NK-92 treated with Interleukin-12 subunit alpha and Interleukin-12 subunit beta, amount 100 ng/mL, for 24 hours (cell line): Measurements from ENCODE around the gene TMEM14A.
A peak's percentile ranks its signal among the peaks of the same experiment; 100 is the strongest.
"Not testable (repeated sequence)": the region's sequence is repeated elsewhere in the genome, so short reads cannot be mapped to it uniquely, and the experiment has no call there.

Experiments
- DNase-seq: peaks from one replicate; lab custom pipeline; 2025; lab: John Stamatoyannopoulos, UW

The TMEM14A gene, protein sequence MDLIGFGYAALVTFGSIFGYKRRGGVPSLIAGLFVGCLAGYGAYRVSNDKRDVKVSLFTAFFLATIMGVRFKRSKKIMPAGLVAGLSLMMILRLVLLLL

DNA sequence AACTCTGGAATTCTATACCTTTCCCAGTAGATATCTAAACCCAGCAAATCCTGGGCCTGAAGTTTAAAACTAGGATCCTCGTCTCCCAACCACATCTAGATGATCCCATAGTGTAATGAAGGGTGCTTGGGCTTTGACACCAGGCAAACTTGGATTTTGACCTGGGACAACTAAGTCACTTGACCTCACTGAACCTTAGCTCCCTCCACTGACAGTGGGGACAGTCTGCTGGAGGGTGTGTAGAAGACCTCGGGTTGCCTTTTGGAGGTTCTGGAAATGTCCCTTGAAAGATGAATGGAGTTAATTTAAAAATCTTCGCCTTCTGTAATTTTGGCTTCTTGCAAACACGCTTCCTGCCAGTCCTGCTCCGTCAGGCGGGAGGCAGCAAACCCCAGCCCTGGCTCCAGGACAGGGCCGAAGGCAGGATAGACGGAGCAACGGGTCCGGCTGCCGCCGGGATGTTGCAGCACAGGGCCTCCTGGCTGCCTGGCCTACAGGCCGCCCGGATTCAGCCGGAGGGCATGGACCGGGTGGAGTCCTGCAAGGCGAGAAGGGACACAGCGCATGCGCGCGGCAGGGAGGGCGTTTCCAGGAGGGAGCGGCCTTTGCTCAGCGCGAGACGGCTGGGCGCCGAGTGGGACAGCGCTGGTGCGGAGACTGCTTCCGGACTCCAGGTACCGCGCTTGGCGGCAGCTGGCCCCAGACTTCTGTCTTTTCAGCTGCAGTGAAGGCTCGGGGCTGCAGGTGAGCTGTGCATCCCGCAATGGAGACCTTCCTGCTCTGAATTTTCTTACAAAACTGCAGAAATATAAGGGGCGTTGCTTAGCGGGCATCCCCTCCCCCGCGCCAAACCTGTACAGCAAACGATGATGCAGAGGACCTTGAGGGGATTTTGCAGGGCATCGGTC, at the start of gene TMEM14A:
Gene TMEM14A (plus strand): TSS at position 612 of the 908 bp plus-strand sequence. CDS start 5,990 bp downstream, outside the sequence.
- DNase-seq = peak; percentile 88

DNA sequence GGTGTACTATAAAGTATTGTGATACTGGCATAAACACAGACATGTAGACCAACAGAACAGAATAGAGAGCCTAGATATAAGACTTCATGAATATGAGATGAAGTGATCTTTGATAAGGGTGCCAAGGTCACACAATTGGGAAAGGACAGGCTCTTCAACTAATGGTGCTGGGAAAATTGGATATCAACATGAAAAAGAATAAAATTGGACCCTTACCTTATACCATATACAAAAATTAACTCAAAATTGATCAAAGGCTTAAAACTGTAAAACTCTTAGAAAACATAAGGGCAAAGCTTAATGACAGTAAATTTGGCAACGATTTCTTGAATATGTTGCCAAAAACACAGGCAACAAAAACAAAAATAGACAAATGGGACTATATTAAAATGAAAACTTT, 49.3 kb upstream of the TMEM14A start:
- no peak for DNase-seq

DNA sequence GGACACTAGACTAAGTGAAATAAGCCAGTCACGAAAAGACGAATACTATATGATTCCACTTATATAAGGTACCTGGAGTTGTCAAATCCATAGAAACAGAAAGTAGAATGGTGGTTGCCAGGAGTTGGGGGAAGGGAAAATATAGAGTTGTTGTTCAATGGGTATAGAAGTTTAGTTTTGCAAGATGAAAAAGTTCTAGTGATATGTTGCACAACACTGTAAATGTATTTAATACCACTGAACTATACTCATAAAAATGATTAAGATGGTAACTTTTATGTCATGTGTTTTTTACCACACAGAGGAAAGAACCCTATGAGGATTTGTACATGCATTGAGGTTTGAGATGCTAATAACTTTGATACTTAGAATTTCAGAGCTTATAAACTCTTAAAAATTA, 48.1 kb upstream of the TMEM14A start:
- no peak for DNase-seq

DNA sequence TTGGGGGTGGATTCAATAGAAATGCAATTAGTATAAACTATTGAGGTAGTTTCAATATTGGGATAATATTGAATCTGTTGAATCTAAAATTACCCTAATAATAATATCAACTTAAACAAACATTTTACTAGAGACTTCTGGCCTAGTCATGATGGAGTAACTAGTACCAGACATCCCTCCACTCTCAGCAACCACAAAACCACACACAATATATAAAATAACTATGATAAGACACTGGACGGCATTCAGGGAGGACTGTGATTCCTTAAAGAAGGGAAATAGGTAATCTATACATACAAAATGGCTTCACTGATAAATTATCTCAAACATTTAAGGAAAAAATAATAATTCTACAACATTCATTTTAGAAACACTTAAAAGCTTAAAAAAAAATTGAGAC, 38.9 kb upstream of the TMEM14A start:
- DNase-seq = no peak

DNA sequence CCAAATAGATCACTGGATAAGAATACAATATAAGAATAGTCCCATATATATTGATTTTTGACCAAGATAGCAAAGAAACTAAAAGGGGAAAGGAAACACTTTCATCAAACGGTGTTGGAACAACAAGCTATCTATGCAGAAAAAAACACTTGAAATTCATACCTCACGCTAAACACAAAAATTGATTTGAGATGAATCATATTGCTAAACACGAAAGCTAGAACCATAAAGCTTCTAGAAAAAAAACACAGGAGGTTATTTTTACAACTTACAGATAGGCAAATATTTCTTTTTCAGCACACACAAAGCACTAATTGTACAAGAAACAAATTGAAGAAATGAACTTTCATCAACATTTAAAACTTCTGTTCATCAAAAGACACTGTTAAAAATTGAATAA, 36.7 kb upstream of the TMEM14A start:
- DNase-seq = no peak

DNA sequence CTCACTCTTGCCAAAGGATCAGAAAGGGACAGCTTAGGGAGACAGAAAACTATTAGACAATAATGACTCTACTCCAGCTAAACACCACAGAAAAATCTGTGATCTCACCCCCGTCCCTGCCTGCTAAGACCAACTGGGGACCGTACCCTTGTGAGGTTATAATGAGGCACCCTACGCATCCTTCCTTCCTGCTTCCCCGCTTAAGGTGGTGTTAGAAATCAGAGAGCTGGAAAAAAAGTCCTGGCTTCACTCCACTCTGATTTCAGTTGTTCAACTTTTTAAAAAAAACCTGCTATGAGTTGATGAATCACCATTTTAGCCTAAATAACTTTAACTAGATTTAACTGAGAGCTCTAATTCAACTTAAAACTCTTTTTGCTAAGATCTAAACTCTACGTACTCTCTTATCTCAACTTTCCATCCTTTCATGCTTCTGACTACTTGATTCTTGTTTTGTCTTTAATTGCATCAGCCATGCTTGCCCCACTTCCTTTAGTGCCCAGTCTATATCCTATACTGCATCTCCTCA, 35.8 kb upstream of the TMEM14A start:
- no peak for DNase-seq

DNA sequence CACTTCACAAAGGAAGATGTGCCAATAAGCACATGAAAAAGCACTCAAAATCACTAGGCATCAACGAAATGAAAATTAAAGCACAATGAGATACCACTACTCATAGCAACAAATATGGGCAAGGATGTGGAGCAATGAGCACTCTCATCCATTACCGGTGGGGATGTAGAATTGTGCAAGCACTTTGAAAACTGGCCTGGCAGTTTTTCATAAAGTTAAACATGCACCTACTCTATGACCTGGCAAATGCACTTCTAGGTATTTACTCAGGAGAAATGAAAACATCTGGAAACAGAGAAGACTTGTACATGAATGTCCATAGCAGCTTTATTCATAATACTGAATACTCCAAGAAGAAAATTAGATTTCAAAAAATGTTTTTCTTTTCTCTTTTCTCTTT, 34.1 kb upstream of the TMEM14A start:
- no peak for DNase-seq

DNA sequence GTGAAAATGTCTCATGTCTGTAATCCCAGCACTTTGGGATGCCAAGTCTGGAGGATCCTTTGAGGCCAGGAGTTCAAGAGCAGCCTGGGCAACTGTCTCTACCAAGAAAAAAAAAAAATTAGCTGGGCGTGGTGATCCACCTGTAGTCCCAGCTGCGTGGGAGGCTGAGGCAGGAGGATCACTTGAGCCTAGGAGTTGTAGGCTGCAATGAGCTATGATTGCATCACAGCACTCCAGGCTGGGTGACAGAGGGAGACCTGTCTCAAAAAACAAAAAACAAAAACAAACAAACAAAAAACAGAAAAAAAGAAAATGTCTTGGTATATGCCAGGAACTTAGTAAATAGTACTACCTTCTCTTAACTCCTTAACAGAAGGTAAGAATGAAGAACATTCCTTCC, 31.4 kb upstream of the TMEM14A start:
- no peak for DNase-seq

DNA sequence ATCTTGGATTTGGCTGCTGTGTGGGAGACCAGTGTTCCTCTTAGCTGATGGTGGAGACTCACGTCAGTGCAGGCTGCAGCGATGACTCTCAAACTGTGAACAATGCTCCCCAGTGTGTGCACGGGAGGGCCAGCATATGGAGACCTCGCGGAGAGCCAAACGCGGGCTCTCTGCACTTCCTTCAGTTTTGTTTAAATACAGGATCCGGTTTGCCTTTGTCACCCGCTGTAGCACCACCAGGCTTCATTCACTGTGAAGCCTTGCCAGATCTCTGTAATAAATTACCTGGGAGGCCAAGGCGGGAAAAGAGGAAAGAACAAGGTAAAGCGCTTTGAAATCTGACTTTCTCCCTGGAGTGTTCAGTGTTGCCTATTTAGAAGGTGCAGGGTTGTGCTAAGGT, 30.7 kb upstream of the TMEM14A start:
- no peak for DNase-seq

DNA sequence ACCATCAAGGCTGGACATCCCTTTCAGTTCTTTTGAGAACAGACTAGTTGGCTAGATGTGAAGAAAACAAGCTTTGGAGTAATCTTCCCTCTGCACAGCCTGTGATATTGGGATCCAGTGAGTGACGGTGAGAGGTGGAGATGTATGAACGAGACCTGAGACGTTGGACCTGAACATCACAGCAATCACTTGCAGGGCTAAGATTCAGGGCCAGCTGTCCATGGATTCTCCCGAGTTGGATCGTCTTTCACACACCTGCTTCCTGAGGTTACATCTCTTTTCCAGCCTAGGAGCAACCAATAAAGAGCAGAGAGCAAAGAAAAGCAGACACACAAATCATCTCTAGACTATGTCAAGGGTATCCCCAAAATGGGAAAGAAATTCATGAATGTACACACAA, 30.0 kb upstream of the TMEM14A start:
- no peak for DNase-seq

DNA sequence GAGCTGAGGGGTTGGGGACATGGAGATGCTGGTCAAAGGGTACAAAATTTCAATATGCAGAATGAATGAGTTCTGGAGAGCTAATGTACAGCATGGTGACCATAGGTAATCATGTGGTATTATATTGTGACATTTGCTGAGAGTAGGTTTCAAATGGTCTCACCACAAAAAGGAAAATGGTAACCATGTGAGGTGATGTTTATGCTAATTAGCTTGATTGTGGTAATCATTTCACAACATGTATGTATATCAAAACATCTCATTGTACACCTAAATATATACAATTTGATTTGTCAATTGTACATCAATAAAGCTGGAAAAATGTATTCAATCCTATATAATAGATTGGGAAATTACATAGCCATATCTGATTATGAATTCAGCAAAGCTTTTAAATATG, 29.5 kb upstream of the TMEM14A start:
- no peak for DNase-seq

DNA sequence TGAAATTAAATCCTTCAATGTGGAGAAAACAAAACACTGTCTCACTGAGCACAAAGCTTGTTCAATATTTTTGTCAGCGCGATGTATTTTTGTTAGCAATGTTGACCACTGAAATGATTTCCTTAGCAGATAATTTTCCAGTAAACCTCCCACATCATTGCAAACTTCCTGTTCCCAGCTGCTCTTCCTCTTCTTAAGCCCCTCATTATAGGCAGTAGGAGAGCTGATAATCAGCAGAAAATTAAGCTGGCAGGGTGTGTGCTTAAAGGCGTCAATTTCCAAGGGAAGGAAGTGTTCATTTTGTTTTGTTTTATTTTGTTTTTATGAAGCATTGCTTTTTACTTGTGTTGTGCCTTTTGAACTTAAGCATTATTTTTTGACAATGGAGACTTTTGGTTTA, 29.1 kb upstream of the TMEM14A start:
- no peak for DNase-seq

DNA sequence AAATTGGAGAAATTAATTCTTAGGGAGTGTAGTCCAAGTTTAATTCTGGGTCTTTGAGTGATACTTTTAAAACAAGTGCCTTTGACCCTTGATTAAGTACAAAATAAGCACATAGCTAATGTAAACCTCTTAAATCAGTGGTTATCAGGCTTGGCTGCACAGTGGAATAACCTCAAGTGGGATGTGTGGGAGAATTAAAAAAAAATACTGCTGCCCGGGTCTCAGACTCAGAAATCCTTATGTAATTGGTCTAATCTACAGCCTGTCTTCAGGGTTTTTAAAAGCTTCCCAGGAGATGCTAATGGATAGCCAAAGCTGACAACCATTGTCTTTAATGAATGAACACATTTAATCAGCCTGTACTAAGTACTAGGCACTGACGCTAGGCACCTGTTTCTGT, 28.5 kb upstream of the TMEM14A start:
- DNase-seq = no peak

DNA sequence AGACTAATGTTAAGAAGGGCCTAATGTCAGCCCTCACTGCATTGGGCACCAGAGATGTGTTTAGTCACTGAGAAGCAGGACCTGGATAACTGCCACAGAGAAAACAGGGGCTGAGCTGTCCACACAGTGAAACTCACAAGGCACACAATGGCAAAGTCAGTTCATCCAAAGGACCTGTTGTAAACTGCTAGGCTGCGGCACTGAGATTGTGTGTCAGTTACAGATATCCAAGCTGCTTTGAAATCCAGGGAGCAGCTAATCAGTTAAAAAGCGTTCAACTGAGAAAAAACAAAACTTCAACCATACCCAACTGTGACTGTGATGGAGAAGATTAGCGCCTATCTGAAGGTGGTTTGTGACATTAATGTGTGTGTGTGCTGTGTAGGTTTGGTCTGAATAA, 27.8 kb upstream of the TMEM14A start:
- DNase-seq = no peak

DNA sequence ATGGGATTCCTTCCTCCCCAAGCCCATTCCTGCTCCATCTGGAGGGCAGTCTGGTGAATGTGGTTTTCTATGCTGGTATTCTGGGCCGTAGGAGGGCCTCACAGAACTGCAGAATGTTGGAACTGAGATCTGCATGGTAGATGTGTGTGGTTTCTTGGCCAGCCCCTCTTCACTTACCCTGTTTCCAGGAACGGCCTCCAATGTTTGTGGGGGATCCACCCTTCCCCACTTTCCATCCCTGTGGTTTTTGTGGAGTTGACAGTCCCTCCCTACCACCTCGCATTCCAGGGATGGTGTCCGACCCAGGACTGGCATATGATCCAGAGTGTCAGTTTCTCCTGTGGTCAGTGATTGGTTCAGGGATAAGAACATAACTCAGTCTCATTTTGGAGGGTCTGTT, 26.7 kb upstream of the TMEM14A start:
- no peak for DNase-seq

DNA sequence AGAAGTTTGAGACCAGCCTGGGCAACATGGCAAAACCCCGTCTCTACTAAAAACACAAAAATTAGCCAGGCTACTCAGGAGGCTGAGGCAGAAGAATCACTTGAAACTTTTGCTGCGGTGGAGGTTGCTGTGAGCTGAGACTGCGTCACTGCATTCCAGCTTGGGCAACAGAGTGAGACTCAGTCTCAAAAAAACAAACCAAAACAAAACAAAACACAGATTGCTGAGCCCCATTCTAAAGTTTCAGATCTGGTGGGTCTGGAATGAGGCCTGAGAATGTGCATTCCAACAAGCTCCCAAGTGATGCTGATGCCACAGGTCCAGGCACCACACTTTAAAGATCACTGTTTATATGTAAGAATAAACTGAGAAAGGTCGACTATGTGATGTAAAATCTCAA, 24.9 kb upstream of the TMEM14A start:
- no peak for DNase-seq

DNA sequence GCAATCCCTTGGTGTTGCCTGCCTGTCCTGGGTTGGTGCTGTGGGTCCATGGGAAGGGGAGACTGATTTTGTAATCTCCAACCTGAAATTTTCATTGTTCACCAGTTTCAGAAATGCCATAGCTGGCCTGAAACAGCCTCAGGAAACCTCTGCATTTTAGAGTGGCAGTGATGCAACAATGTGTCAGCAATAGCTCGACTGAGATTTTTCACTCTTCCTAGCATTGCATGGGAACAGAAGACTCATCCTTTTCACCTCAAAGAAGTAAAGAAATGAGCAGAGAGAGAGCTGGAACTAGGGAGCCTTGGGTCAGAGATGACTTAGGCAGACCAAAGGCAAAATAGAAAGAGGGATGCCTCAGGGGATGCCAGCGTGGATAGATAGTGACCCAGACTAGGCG, 23.7 kb upstream of the TMEM14A start:
- DNase-seq = no peak

DNA sequence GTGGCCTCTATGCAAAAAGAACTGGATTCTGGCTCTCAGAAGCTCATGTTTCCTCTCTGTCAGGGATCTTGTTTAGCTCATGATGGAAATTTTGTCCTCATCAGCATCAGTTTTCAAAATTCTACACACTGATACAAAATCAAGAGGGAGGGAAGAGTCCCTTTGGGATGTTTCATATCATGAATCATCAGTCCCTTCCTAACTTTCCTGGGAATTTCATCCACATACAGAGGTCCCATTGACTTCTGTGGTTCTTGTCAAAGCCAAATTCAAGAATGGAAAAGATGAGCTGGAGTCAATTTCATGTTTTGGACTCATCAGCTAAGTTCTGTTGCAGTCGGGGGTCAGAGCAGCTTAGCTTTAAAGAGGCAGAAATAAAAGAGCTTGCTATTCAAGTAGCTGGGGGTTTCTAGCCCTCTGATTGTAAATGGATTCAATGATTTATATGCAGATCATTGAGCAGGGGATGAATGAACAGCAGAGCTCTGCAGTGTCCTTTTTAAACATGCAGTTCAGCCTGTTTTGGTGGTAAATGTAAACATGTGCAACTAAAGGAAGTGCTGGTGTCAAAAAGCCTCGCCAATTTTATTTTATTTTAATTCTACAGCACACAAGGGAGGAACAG, 21.3 kb upstream of the TMEM14A start:
- no peak for DNase-seq

DNA sequence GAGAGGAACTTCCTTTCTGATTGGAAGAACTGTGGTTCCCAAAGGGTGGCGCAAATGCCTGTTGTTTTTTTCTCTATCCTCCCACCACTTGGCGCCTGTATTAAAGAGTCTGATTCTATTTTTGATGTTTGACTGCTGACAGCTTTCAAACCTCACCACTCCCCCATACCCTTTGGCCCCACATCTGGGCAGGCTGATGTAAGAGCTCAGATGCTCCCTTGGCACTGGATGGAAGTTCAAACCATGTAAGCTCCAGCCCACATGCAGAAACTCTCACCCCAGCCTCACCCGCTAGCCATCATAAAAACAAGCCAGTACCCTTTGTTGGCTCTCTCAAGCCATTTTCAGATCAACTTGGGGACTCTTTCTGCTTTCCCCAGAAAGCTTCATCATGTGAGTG, 20.0 kb upstream of the TMEM14A start:
- no peak for DNase-seq

DNA sequence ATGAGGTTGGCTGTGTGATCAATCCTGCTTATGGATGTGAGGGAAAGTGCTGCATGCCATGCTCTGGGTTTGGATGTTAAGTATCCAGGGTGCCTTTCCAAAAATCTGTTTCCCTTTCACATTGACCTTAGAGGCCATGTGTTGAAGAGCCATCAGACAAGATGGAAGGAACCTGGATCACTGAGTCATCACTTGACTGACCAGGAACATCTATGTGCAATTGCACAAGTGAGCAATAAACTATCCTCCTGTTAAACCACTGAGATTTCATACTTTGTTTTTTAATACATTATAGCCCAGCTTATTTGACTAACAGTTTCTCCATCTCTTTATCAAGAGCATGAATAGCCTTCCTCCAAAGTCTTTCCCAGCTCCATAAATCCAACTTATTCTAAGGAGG, 17.8 kb upstream of the TMEM14A start:
- DNase-seq = no peak

DNA sequence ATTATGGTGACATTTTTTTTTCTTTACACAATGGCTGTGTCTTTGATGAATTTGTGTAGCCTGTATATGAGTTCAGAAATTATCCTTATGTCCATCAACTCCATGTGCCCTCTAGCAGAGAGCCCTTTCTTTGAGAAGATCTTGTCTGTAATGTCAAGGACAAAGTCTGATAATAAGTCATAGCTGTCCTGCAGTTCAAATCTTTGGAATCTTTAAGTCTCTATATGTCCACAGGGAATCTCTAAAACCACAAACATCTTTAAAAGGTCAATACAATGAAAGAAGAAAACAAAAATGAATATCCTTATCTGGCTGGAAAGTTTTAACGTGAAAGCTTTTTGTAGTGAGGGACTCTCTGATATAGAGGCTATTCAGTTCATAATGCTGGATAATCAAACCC, 16.9 kb upstream of the TMEM14A start:
- DNase-seq = no peak

DNA sequence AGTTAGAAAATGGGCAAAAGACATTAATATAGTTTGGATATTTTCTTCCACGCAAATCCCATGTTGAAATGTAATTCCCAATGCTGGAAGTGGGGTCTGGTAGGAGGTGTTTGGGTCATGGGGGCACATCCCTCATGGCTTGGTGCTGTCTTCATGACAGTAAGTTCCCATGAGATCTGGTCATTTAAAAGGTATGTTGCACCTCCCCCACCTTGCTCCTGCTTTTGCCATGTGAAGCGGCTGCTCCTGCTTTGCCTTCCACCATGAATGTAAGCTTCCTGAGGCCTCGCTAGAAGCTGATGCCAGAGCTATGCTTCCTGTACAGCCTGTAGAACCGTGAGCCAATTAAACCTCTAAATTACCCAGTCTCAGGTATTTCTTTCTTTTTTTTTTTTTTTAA, 16.3 kb upstream of the TMEM14A start:
- no peak for DNase-seq

DNA sequence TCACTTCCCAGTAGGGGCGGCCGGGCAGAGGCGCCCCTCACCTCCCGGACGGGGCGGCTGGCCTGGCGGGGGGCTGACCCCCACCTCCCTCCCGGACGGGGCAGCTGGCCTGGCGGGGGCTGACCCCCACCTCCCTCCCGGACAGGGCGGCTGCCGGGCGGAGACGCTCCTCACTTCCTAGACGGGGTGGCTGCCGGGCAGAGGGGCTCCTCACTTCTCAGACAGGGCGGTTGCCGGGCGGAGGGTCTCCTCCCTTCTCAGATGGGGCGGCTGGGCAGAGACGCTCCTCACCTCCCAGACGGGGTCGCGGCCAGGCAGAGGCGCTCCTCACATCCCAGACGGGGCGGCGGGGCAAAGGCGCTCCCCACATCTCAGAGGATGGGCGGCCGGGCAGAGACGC, 15.0 kb upstream of the TMEM14A start:
- not testable (repeated sequence) for DNase-seq
